Stimulated activated CD4-positive, alpha-beta T cell treated with anti-CD3 and anti-CD28 coated beads, Interleukin-1b, Interleukin-23, amount 100 ng/mL, for 4 hours (primary cell): ENCODE results near the gene PPP1R16B.

Experiments
- DNase-seq, 2 donors: peaks; one replicate each; pipeline ENCODE4 v3.0.0-alpha.2; 2020; ENCODE audit warnings: low read depth in 2 of 2

PPP1R16B gene

DNA sequence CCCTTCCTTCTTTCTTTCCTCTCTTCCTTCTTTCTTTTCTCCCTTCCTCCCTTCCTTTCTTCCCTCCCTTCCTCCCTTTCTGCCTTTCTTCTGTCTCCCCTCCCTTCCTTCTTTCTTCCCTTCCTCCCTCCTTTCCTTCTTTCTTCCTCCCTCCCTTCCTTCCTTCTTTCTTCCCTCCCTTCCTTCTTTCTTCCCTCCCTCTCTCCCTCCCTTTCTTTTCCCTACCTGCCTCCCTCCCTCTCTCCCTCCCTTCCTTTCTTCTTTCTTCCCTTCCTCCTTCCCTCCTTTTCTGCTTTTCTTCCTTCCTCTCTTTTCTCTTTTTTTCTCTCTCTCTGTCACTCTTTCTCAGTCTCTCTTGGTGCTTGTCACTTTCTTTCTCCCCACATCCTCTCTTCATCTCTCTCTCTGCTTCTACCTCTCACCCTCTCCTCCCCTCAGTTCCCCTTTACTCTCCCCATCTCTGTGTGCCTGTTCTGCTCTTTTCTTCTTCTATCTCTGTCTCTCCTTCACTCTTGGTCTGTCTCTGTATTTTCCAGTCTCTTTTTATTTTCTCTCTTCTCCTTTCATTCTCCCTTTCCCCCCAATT lies 90.6 kb downstream of the PPP1R16B start:
- DNase-seq = no peak

DNA sequence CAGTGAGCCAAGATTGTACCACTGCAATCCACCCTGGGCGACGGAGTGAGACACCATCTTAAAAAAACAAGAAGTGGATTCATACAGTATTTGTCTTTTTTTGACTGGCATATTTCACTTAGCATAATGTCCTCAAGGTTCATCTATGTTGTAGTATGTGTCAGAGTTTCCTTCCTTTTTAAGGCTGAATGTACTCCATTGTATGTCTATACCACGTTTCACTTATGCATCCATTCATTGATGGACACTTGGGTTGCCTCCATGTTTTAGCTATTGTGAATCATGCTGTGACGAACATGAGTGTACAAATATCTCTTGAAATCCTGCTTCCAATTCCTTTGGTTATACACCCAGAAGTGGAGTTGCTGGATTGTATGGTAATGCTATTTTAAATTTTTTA lies 91.8 kb downstream of the PPP1R16B start:
- DNase-seq = no peak

DNA sequence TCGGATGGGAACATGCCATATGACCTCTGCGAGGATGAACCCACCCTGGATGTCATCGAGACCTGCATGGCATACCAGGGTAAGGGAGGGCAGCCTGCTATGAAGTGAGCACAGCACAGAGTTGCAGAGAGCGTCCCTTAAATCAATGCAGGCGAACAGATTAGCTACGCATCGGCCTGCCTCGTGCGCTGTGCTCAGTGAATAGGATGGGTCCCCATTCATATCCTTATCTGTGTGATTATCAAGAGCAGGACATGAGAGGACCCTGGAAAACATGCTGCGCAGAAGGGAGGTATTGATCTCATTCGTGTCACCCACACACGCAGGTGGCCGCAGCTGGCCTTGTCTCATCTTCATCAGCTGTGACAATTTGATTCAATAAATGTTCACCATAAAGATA lies 95.1 kb downstream of the PPP1R16B start:
- DNase-seq = no peak

- no peak for DNase-seq
These were observed 97.1 kb downstream of the PPP1R16B start for GRCh38 chr20:38902601-38903000.

GRCh38 chr20:38903335-38903734 lies 97.8 kb downstream of the PPP1R16B start:
- no peak for DNase-seq

- no peak for DNase-seq
These were observed 99.9 kb downstream of the PPP1R16B start for GRCh38 chr20:38905375-38905774.

- no peak for DNase-seq
These were observed 102.6 kb downstream of the PPP1R16B start for GRCh38 chr20:38907918-38908677.

DNA sequence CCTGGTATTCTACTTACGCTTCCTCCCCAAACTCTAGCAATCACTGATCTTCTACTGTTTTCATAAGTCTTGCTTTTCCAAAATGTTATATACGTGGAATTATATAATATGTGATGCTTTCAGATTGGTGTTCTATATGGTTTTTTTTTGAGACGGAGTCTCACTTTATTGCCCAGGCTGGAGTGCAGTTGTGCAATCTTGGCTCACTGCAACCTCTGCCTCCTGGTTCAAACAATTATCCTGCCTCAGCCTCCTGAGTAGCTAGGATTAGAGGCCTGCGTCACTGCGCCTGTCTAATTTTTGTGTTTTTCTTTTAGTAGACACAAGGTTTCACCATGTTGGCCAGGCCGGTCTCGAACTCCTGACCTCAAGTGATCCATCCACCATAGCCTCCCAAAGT lies 109.9 kb downstream of the PPP1R16B start:
- DNase-seq = no peak

DNA sequence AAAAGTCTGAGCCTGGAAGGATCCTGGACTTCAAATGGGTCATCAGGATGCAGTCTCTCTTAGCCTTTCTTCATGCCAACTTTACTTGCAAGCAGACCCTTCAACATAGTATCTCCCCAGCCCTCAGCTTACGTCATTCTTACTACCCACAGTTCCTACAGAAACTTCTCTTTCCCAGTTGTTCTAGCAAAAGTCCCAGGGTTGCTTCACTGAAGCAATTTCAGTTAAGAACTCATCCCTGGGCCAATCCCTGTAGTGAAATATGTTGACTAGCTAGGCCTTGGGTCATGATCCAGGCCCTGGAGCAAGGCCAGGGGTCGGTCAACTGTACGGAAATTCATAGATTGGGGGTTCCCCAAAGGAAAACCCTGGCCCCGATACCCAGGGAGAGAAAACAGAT lies 112.2 kb downstream of the PPP1R16B start:
- DNase-seq = no peak

DNA sequence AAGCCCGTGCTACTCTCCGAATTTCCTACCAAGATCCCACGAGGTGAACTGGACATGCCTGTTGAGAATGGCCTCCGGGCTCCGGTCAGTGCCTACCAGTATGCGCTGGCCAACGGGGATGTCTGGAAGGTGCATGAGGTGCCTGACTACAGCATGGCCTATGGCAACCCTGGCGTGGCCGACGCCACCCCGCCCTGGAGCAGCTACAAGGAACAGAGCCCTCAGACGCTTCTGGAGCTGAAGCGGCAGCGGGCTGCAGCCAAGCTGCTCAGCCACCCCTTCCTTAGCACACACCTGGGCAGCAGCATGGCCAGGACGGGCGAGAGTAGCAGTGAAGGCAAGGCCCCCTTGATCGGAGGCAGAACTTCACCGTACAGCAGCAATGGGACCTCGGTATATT lies 112.7 kb downstream of the PPP1R16B start:
- no peak for DNase-seq

- no peak for DNase-seq
These were observed 114.2 kb downstream of the PPP1R16B start for GRCh38 chr20:38919683-38920082.

DNA sequence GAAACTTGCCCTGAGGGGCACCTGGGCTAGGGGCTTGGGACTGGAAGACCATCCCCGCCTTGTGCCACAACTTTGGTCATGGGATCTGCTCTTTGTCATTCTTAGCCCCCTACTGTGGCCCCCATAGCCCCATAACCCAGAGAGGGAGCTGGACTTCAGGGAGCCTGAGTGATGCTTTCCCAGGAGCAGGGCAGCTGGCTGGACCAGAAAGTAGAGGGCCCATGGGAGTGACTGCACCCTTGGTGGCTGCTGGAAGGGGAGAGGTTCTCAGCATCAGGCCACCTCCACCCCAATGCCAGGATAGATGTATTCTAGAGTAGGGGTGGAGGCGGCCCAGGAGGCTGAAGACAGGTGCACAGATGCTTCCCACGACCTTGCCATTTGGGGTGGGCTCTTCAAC lies 114.9 kb downstream of the PPP1R16B start:
- DNase-seq = no peak

DNA sequence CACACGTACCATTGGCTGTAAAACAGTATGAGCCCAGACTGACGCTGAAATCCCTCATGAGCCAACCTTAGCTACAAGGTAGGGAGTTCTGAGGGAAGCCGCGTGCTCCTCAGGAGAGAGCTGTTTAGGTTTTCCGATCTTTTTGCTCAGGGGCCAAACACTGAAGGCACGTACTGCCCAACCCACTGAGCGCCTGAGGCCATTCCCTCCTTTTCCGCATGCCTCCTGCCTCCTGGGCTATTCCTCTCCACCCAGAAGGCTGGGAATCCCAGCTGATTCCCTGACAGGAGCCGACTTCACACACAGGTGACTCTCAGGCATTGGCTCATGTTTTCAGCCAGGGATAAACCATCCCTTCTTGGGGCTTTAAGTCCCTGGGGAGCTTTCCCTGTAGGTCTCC lies 115.4 kb downstream of the PPP1R16B start:
- DNase-seq = no peak

- no peak for DNase-seq
These were observed 119.2 kb downstream of the PPP1R16B start for GRCh38 chr20:38924718-38925117.

GRCh38 chr20:38926142-38926933 lies 120.8 kb downstream of the PPP1R16B start, which contains the start of gene FAM83D:
Gene FAM83D (plus strand): TSS chr20:38926417. CDS start chr20:38926443, 26 bp downstream.
- DNase-seq = peak; percentile 84 to 89

DNA sequence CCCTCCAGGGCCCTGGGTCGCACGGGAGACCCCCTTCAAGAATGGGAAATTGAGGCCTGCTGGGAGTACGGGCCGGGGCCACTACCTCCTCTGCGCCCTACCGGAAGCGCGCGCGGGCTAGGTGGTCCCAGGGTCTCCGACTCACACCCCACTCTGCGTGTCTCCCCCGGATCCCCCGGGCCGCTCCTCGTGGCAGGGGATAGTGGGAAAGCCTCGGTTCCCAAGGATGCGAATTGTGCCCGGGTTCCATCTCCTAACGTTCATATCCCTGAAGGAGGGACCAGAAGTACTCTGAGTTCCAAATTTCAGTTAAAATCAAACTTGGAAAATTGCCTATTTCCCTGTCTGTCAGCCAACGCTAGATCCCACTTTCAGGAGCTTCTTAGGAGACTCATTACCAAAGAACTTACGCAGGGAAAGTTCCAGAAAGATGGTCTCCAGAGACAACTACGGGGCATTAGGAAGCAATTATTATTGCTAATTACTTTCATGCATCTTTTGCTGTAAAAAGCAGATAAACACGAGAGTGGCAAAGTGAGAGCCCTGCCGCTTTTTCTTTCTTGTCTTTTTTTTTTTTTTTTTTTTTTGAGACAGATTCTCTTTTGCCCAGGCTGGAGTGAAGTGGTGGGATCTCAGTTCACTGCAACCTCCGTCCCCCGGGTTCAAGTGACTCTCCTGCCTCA lies 121.6 kb downstream of the PPP1R16B start:
- DNase-seq = no peak

DNA sequence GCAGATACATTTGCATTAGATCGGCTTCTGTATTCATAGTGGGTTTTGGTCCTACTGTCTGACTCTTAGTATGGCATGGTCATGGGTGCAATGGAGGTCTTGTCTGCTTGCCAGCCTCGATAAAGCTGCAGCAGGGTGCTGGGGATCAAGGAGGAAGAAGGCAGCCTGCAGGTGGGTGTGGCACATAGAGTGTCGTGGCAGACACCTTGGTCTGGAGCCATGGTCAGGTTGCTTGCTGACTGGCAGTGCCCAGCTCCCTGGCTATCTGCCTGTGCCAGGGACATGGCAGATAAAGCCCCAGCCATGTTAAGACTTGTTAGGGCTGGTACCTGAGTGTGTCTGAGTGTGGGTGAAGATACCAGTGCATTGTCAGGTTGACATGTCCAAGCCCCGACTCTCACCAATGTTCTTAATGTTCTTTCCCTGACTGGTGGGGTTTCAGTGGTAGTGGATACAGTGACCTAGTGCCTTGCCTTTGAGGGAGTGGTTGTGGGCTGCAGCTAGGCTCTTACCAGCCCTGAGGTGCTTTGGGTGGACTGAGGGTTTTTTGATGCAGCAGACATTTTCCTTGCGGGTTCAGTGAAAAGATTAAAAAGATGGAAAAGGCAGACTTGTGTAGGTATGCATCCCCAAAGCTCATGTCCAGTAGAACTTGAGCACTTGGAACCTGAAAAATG lies 122.5 kb downstream of the PPP1R16B start:
- no peak for DNase-seq

DNA sequence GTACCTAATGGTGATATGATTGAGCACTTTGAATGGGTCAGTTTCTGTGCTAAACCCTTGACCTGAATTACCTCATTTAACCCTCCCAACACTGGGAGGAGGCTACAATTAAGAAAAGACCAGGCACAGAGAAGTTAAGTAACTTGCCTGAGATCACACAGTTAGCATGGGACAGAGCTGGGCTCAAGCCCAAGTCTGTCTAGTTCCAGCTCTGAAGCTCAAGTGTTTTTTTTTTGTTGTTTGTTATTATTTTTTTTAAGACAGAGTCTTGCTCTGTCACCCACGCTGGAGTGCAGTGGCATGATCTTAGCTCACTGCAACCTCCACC lies 124.7 kb downstream of the PPP1R16B start:
- DNase-seq = no peak

DNA sequence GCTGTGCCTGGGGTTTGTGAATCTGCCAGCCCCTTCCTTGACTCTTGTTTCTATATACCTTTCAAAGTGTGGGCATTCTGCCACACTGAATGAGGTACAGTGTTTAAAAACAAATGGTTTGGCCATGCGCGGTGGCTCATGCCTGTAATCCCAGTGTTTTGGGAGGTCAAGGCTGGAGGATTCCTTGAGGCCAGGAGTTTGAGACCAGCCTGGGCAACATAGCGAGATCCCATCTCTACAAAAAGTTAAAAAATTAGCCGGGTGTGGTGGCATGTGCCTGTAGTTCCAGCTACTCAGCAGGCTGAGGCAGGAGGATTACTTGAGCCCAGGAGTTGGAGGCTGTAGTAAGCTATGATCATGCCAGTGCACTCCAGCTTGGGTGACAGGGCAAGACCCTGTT lies 126.5 kb downstream of the PPP1R16B start:
- no peak for DNase-seq

GRCh38 chr20:38932457-38933120 lies 127.1 kb downstream of the PPP1R16B start:
- DNase-seq = no peak

DNA sequence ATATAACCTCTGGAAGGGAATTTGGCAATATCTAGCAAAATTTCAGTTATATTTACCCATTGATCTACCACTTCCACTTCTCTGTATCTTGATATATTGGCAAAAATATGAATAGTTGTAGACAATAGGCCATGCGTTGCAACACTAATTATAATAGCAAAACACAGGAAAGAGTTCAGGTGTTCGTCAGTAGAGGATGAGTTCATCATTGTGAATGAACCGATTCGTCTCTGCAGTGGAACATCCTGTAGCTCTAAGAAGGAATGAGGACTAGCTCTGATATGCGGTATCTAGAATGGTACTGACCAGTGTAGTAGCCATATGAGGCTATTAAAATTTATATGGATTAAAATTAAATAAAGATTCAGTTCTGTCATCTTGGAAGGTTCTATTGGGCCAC lies 129.0 kb downstream of the PPP1R16B start:
- no peak for DNase-seq
